ENCODE data around the gene ING5.
A peak's percentile ranks its signal among the peaks of the same experiment; 100 is the strongest.

The ING5 gene

DNA sequence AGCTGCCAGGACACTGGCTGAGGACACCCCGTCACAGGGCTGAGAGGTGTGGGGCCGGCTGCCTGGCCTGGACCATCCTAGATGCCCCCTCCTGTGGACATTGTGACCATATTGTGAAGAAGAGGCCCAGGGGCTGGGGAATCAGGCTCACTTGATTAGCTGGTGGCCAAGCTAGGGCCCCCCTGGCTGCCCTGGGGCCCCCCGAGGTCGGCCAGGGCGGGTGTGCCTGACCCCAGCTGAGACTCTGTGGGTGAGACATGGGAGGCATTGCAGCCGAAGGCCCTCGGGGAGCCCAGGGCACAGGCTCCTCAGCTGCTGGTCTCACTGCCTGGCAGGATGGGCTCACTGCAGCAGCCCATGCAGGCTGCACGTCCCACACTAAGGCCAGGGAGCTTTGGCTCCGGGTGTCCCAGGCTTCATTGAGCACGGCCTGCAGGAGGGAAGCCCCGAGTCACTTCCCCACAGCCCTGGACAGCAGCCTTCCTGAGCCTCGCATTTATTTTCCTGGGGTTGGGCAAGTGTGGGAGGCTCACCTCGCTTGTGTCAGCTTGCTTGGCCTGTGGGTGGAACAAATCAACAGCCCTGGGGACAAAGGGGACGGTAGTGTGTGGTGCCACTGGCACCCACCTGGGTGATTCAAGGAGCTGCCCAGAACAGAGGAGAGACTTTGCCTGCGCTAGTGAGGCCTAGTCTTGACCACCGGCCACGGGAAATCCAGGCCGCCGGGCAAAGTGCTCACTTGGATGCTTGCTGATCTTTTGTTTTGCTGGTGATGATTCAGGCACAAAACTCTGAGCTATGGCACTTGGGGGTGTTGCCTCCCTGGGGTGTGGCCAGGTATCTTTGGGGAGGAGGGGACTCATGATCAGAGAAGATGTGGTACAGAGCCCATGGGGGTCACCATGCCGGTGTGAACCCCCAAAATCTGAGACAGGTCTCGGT is 76.1 kb downstream of the ING5 start:
- peak overlapping the region; percentile 81 for H3K23ac ChIP-seq (ENCODE audit: low read length)
- no peak for DNase-seq
- H3K56ac ChIP-seq (ENCODE audit: low read length) = peak overlapping the region; percentile 56
- peak overlapping the region; percentile 4 for H2AK5ac ChIP-seq (ENCODE audit: low read length)
- H3K9ac ChIP-seq (ENCODE audit: low read length) = no peak overlapping the region
- peak overlapping the region; percentile 11 for H2BK5ac ChIP-seq (ENCODE audit: low read length)
- H3K4ac ChIP-seq (ENCODE audit: low read depth, low read length) = peak overlapping the region; percentile 24
- H3K79me1 ChIP-seq (ENCODE audit: low read length) = no peaks in the 10 kb centered on the region
- H3K4me3 ChIP-seq (ENCODE audit: low read length) = no peak overlapping the region
- no peak overlapping the region for H2BK120ac ChIP-seq (ENCODE audit: low read depth, low read length)
- no peaks in the 10 kb centered on the region for H3K36me3 ChIP-seq (ENCODE audit: control insufficient read depth, insufficient read depth, low read length)
- no peak overlapping the region for H3K27ac ChIP-seq (ENCODE audit: low read depth, low read length)
- H3K79me2 ChIP-seq (ENCODE audit: control insufficient read depth, insufficient read depth, low read length) = no peaks in the 10 kb centered on the region
- H3K4me2 ChIP-seq (ENCODE audit: low read length) = no peak overlapping the region
- no peak overlapping the region for H4K5ac ChIP-seq (ENCODE audit: low read length)
- WGBS (ENCODE audit: extremely low coverage, insufficient coverage, low lambda C conversion rate) = no CpG with 5 or more reads among the region's 21 CpGs
- no peak overlapping the region for H4K8ac ChIP-seq (ENCODE audit: low read depth, low read length)
- no peaks in the 10 kb centered on the region for H3K27me3 ChIP-seq (ENCODE audit: insufficient read depth, low read length, poor library complexity)
- no peak overlapping the region for H2BK15ac ChIP-seq (replicated peaks; ENCODE audit: low read depth)
- peak overlapping the region; percentile 5 for H3K18ac ChIP-seq (ENCODE audit: low read length)
- H3K4me1 ChIP-seq (ENCODE audit: control insufficient read depth, low read depth, low read length) = peaks cover 2% of the 10 kb centered on the region
